Gastrocnemius medialis (tissue), 4 donors: ENCODE measurements around the gene CCDC57. TPM values are rescaled to one million over a fixed set of nuclear protein-coding genes. Genes with fewer than 3 reads are reported as not detected.
A peak's percentile ranks its signal among the peaks of the same experiment; 100 is the strongest.

ENCODE experiments used
- ATAC-seq, 2 donors: fragments of 150-250 bp; one replicate each; pipeline ENCODE4 v1.9.1; 2016
- DNase-seq, 2 donors: peaks; one replicate each; pipeline ENCODE4 v3.0.0-alpha.2; 2019
- H3K27ac ChIP-seq, 4 donors: fragments of 200-600 bp; sonication (generic); 1 replicate in 1 of 4; 2 replicates in 3 of 4; pipeline ENCODE4 v1.5.1; 2016 to 2018; ENCODE audit warnings: mild to moderate bottlenecking in 2 of 4, moderate library complexity in 1 of 4
- H3K27me3 ChIP-seq, 3 donors: fragments of 200-600 bp; sonication (generic) in 2 of 3; 1 replicate in 1 of 3; 2 replicates in 2 of 3; pipeline versions ENCODE4 v1.5.1 to v1.6.0; 2016 to 2019; ENCODE audit warnings: mild to moderate bottlenecking in 1 of 3, moderate library complexity in 1 of 3
- H3K36me3 ChIP-seq, 2 donors: fragments of 200-600 bp; sonication (generic) in 1 of 2; one replicate each; pipeline ENCODE4 v1.5.1; 2017 to 2018
- H3K4me1 ChIP-seq, 2 donors: fragments of 200-600 bp; sonication (generic) in 1 of 2; one replicate each; pipeline ENCODE4 v1.5.1; 2016 to 2017; ENCODE audit warnings: mild to moderate bottlenecking in 2 of 2
- H3K4me3 ChIP-seq, 4 donors: fragments of 200-600 bp; sonication (generic) in 3 of 4; 1 replicate in 1 of 4; 2 replicates in 3 of 4; pipeline ENCODE4 v1.5.1; 2016 to 2019; ENCODE audit warnings: mild to moderate bottlenecking in 2 of 4
- H3K9me3 ChIP-seq, 3 donors: fragments of 200-600 bp; sonication (generic) in 2 of 3; 1 replicate in 1 of 3; 2 replicates in 2 of 3; pipeline ENCODE4 v1.5.1; 2016 to 2019
- CTCF ChIP-seq, 5 experiments: fragments of 450-650 bp in 3 of 5; fragments of 200-600 bp in 2 of 5; sonication (generic) in 2 of 5; IDR thresholded peaks in 4 of 5; conservative IDR thresholded peaks in 1 of 5; 1 replicate in 4 of 5; 2 replicates in 1 of 5; pipeline ENCODE4 v1.5.1; 2016 to 2019; ENCODE audit warnings: antibody characterized with exemption in 5 of 5, mild to moderate bottlenecking in 3 of 5, moderate library complexity in 3 of 5
- POLR2A ChIP-seq, 2 donors: fragments of 450-650 bp; IDR thresholded peaks; one replicate each; pipeline ENCODE4 v1.6.1; 2017; ENCODE audit warnings: antibody characterized with exemption in 2 of 2, mild to moderate bottlenecking in 2 of 2, moderate library complexity in 2 of 2
- in situ Hi-C, 4 donors: fragments of 200-750 bp; cut with MboI; loops; one replicate each; pipeline versions ENCODE4 v1.15.0 to v1.8.0; 2017; ENCODE audit warnings: low sequenced_read_pairs in 4 of 4
- intact Hi-C: fragments of 100-400 bp; cut with DNase I; formaldehyde crosslinking; loops from one replicate; pipeline ENCODE4 v1.15.1; 2023; ENCODE audit warnings: low total_unique reads
- total RNA-seq, 4 donors: library from RNA; depleted of rRNA; stranded (reverse); fragments of >200 nt; gene quantifications; one replicate each; pipeline versions ENCODE4 v1.1.0 to v1.2.3, GENCODE V29; 2016

CCDC57 gene
- total RNA-seq, 4 donors from 2014 or later = 3.7 to 11.3 (median 5.1) TPM

GRCh38 chr17:82219083-82219482, 6.4 kb upstream of the CCDC57 start:
- Histone ChIP-seq H3K9me3 (no peaks in the 10 kb centered on the region), H3K27me3 (no peaks in the 10 kb centered on the region), H3K36me3 (no peaks in the 10 kb centered on the region), H3K4me3 (no peak overlapping the region), H3K27ac (no peak overlapping the region), H3K4me1 (peaks cover 2 to 15% of the 10 kb centered on the region in 2 donors)
- no peak for TF ChIP-seq CTCF (IDR thresholded peaks at IDR 0.05 in 4 of 5, conservative IDR thresholded peaks at IDR 0.05 in 1 of 5)
- TF ChIP-seq POLR2A (IDR thresholded peaks at IDR 0.05) = no peak
- intact Hi-C loops (no loop called here), in situ Hi-C loops (no loop called here)
- ATAC-seq (no peak), DNase-seq (no peak)

DNA sequence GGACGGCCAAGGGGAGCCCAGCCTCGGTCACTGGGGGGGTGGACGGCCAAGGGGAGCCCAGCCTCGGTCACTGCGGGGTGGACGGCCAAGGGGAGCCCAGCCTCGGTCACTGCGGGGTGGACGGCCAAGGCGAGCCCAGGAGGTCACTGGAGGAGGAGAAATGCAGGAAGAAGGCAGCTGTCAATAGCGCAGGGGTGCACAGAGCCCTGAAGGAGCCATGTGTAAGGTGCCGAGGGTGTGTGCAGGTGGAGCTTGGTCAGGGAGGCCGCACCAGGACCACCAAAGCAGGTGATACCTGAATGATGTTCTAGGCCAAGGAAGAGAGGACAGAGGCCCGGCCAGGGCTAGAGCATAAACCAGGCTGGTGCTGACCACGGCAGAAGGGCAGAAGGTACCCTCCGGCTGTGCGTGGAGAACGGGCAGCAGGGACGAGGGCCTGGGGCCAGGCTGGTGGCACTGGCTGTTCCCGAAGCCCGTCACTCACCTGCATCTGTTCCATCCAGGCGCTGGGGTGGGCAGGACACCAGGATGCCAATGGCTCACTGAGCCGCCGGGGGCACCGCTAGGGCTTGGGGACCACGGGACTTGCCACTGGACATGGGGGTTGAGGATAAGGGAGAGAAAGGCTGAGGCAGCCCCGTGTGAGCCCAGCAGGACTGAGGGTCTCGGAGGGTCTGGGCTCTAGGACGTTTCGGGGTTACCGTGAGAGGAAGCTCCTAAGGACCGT, 5.9 kb upstream of the CCDC57 start:
- Histone ChIP-seq H3K36me3 (no peaks in the 10 kb centered on the region), H3K27me3 (no peaks in the 10 kb centered on the region), H3K4me1 (peaks cover 7 to 15% of the 10 kb centered on the region in 2 donors), H3K27ac (no peak overlapping the region), H3K4me3 (no peak overlapping the region), H3K9me3 (no peaks in the 10 kb centered on the region)
- DNase-seq (no peak), ATAC-seq (no peak)
- in situ Hi-C loops = no loop called here
- TF ChIP-seq CTCF (IDR thresholded peaks at IDR 0.05 in 4 of 5, conservative IDR thresholded peaks at IDR 0.05 in 1 of 5) (no peak), POLR2A (IDR thresholded peaks at IDR 0.05) (no peak)
- intact Hi-C loops = no loop called here

GRCh38 chr17:82217530-82218204, 5.0 kb upstream of the CCDC57 start:
- Histone ChIP-seq H3K27ac (peak overlapping the region; percentile 43 to 73 (median 64)), H3K4me1 (peaks cover 11 to 15% of the 10 kb centered on the region in 2 donors), H3K27me3 (no peaks in the 10 kb centered on the region), H3K9me3 (no peaks in the 10 kb centered on the region), H3K4me3 (no peak overlapping the region), H3K36me3 (no peaks in the 10 kb centered on the region)
- DNase-seq = peak in 1 of 2 donors; percentile 54
- in situ Hi-C loops (no loop called here), intact Hi-C loops (no loop called here)
- no peak for ATAC-seq
- no peak for TF ChIP-seq CTCF (IDR thresholded peaks at IDR 0.05 in 4 of 5, conservative IDR thresholded peaks at IDR 0.05 in 1 of 5)

DNA sequence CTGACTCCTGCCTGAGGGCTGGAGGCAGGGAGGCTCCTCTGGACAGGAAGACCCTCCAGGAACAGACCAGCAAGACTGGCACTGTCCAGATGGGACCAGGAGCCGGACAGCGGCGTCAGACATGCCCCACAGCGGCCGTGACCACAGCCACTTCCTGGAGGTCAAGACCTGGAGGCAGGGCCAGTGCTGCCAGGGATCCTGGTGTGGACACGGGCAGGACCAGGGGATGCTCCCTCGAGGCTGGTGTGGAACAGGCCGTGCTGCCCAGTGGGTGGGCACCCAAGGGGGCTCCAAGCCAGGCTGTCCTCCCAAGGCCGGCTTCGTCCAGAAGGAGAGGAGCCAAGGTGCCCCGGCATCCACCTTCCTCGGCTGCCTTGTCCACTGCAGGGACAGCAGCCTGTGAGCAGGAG, 4.5 kb upstream of the CCDC57 start:
- Histone ChIP-seq H3K36me3 (no peaks in the 10 kb centered on the region), H3K9me3 (no peaks in the 10 kb centered on the region), H3K27ac (peak overlapping the region; percentile 43 to 73 (median 64)), H3K27me3 (no peaks in the 10 kb centered on the region), H3K4me3 (no peak overlapping the region), H3K4me1 (peaks cover 11 to 16% of the 10 kb centered on the region in 2 donors)
- ATAC-seq (no peak), DNase-seq (peak in 1 of 2 donors; percentile 36)
- no peak for TF ChIP-seq CTCF (IDR thresholded peaks at IDR 0.05 in 4 of 5, conservative IDR thresholded peaks at IDR 0.05 in 1 of 5)
- no peak for TF ChIP-seq POLR2A (IDR thresholded peaks at IDR 0.05)
- intact Hi-C loops = no loop called here
- in situ Hi-C loops = no loop called here
